Muscle of arm (tissue), 12 donors: ENCODE measurements around the gene RBM25. TPM values are rescaled to one million over a fixed set of nuclear protein-coding genes. Genes with fewer than 3 reads are reported as not detected.

Source experiments
- DNase-seq: peaks from one replicate; pipeline ENCODE4 v3.0.0-alpha.2; 2013
- polyA plus RNA-seq, 12 donors: library from polyadenylated mRNA; unstranded; fragments of 120-200 nt; gene quantifications; one replicate each; pipeline ENCODE4 v1.2.1, GENCODE V29; 2013; ENCODE audit not compliant: insufficient read length in 12 of 12

RBM25 gene
- polyA plus RNA-seq, 12 donors: 61.7 to 176 (median 90.9) TPM; not detected in 1

- DNase-seq: no peak
These were observed 32.7 kb downstream of the RBM25 start for GRCh38 chr14:73091044-73091443.

GRCh38 chr14:73097421-73097820 is 39.1 kb downstream of the RBM25 start:
- DNase-seq: no peak

- no peak for DNase-seq
These were observed 42.0 kb downstream of the RBM25 start for GRCh38 chr14:73100334-73100733.

GRCh38 chr14:73102806-73103497 is 44.6 kb downstream of the RBM25 start:
- DNase-seq: no peak

- DNase-seq: no peak
These were observed 46.7 kb downstream of the RBM25 start for GRCh38 chr14:73105050-73105449.

GRCh38 chr14:73105727-73106126 is 47.4 kb downstream of the RBM25 start:
- DNase-seq: no peak

- DNase-seq: no peak
These were observed 57.8 kb downstream of the RBM25 start for GRCh38 chr14:73116079-73116665.

- no peak for DNase-seq
These were observed 66.0 kb downstream of the RBM25 start for GRCh38 chr14:73124180-73124894.

GRCh38 chr14:73125169-73125588 is 66.8 kb downstream of the RBM25 start:
- DNase-seq: no peak

GRCh38 chr14:73125746-73126145 is 67.4 kb downstream of the RBM25 start:
- DNase-seq: no peak

- DNase-seq: no peak
These were observed 75.5 kb downstream of the RBM25 start for GRCh38 chr14:73133795-73134194.

- DNase-seq: no peak
These were observed 77.7 kb downstream of the RBM25 start for GRCh38 chr14:73136085-73136386.

GRCh38 chr14:73136387-73137225 is 78.3 kb downstream of the RBM25 start, which contains the start of gene PSEN1:
PSEN1 (plus strand) TSS chr14:73136507; CDS start chr14:73148020, 11,513 bp downstream.
- peak; percentile 95 for DNase-seq

GRCh38 chr14:73140811-73141323 is 82.5 kb downstream of the RBM25 start:
- DNase-seq: no peak

GRCh38 chr14:73142216-73142615 is 83.9 kb downstream of the RBM25 start:
- no peak for DNase-seq

- DNase-seq: no peak
These were observed 84.7 kb downstream of the RBM25 start for GRCh38 chr14:73143003-73143402.

- no peak for DNase-seq
These were observed 85.3 kb downstream of the RBM25 start for GRCh38 chr14:73143617-73144016.

- DNase-seq: no peak
These were observed 87.0 kb downstream of the RBM25 start for GRCh38 chr14:73145371-73145770.

- no peak for DNase-seq
These were observed 87.8 kb downstream of the RBM25 start for GRCh38 chr14:73146111-73146510.

GRCh38 chr14:73149753-73150152 is 91.4 kb downstream of the RBM25 start:
- DNase-seq: no peak

- DNase-seq: peak; percentile 28
These were observed 94.9 kb downstream of the RBM25 start for GRCh38 chr14:73153272-73153671.

- no peak for DNase-seq
These were observed 103.9 kb downstream of the RBM25 start for GRCh38 chr14:73162251-73162650.
